ENCODE results near the gene ALKBH7. TPM values are rescaled to one million over a fixed set of nuclear protein-coding genes. Genes with fewer than 3 reads are reported as not detected.
"Not testable (repeated sequence)": the region's sequence is repeated elsewhere in the genome, so short reads cannot be mapped to it uniquely, and the experiment has no call there.

Gene ALKBH7
- total RNA-seq, 4 donors from 2014 or later = 34.0 to 85.3 (median 50.4) TPM

- Histone ChIP-seq H3K36me3 (peaks cover 0 to 16% (median 7%) of the 10 kb centered on the region in 3 donors), H3K4me3 (no peak overlapping the region), H3K27ac (no peak overlapping the region), H3K4me1 (peaks cover 8 to 38% (median 9%) of the 10 kb centered on the region in 3 donors), H3K27me3 (no peaks in the 10 kb centered on the region), H3K9me3 (no peaks in the 10 kb centered on the region)
- WGBS, 2 donors = 73 to 92% methylated on average over 4 to 5 of the region's 5 CpGs
- no peak for DNase-seq
- TF ChIP-seq POLR2A (IDR thresholded peaks at IDR 0.05) (no peak), CTCF (IDR thresholded peaks at IDR 0.05) (no peak)
- intact Hi-C loops (cut with DNase I) = no loop called here
These were observed 12.8 kb upstream of the ALKBH7 start for GRCh38 chr19:6359568-6360341.

GRCh38 chr19:6360445-6360844 lies 12.1 kb upstream of the ALKBH7 start:
- DNase-seq; H3K27ac ChIP-seq; intact Hi-C loops (cut with DNase I); H3K4me3 ChIP-seq; H3K27me3 ChIP-seq; H3K9me3 ChIP-seq: not testable (repeated sequence)
- 96 to 97% methylated on average over 10 to 12 of the region's 12 CpGs for WGBS, 2 donors
- Histone ChIP-seq H3K4me1 (peaks cover 8 to 38% (median 9%) of the 10 kb centered on the region in 3 donors), H3K36me3 (peaks cover 2 to 23% (median 12%) of the 10 kb centered on the region in 3 donors)

- DNase-seq; H3K9me3 ChIP-seq; H3K27me3 ChIP-seq; intact Hi-C loops (cut with DNase I): not testable (repeated sequence)
- Histone ChIP-seq H3K4me1 (peaks cover 8 to 38% (median 9%) of the 10 kb centered on the region in 3 donors), H3K27ac (peak overlapping the region; percentile 90 to 97 (median 95)), H3K36me3 (peaks cover 4 to 26% (median 16%) of the 10 kb centered on the region in 3 donors), H3K4me3 (peak overlapping the region; percentile 83 to 96 (median 90))
- 78 to 88% methylated on average over 2 to 10 of the region's 10 CpGs for WGBS, 2 donors
These were observed 11.8 kb upstream of the ALKBH7 start for GRCh38 chr19:6360857-6361216.

GRCh38 chr19:6362027-6362350 lies 10.6 kb upstream of the ALKBH7 start:
- Histone ChIP-seq H3K9me3 (no peaks in the 10 kb centered on the region), H3K4me3 (peak overlapping the region; percentile 83 to 96 (median 90)), H3K27me3 (no peaks in the 10 kb centered on the region), H3K4me1 (peaks cover 8 to 36% (median 9%) of the 10 kb centered on the region in 3 donors), H3K27ac (peak overlapping the region; percentile 90 to 97 (median 95)), H3K36me3 (peaks cover 15 to 38% (median 28%) of the 10 kb centered on the region in 3 donors)
- 1 to 2% methylated on average over 6 of the region's 7 CpGs for WGBS, 2 donors
- TF ChIP-seq CTCF (IDR thresholded peaks at IDR 0.05) = no peak
- TF ChIP-seq POLR2A (IDR thresholded peaks at IDR 0.05) = no peak
- DNase-seq = no peak
- intact Hi-C loops (cut with DNase I) = no loop called here

GRCh38 chr19:6362351-6362801 lies 10.2 kb upstream of the ALKBH7 start:
- 4 to 16% methylated on average over 5 to 7 of the region's 11 CpGs for WGBS, 2 donors
- Histone ChIP-seq H3K4me1 (peaks cover 8 to 33% (median 9%) of the 10 kb centered on the region in 3 donors), H3K27ac (peak overlapping the region; percentile 90 to 97 (median 95)), H3K9me3 (no peaks in the 10 kb centered on the region), H3K4me3 (peak overlapping the region; percentile 83 to 96 (median 90)), H3K36me3 (peaks cover 15 to 42% (median 31%) of the 10 kb centered on the region in 3 donors), H3K27me3 (no peaks in the 10 kb centered on the region)
- intact Hi-C loops (cut with DNase I) = no loop called here
- DNase-seq = no peak
- TF ChIP-seq CTCF (IDR thresholded peaks at IDR 0.05) (no peak), POLR2A (IDR thresholded peaks at IDR 0.05) (no peak)

- Histone ChIP-seq H3K36me3 (peaks cover 15 to 62% (median 43%) of the 10 kb centered on the region in 3 donors), H3K27me3 (no peaks in the 10 kb centered on the region), H3K4me1 (peaks cover 8 to 21% (median 9%) of the 10 kb centered on the region in 3 donors), H3K4me3 (no peak overlapping the region), H3K9me3 (no peaks in the 10 kb centered on the region), H3K27ac (no peak overlapping the region)
- TF ChIP-seq CTCF (IDR thresholded peaks at IDR 0.05) (no peak), POLR2A (IDR thresholded peaks at IDR 0.05) (no peak)
- intact Hi-C loops (cut with DNase I) = no loop called here
- WGBS, 2 donors = 95 to 98% methylated on average over 16 to 18 of the region's 21 CpGs
- no peak for DNase-seq
These were observed 8.2 kb upstream of the ALKBH7 start for GRCh38 chr19:6364353-6364752.
